Stimulated activated CD4-positive, alpha-beta T cell treated with anti-CD3 and anti-CD28 coated beads, TNF-alpha, amount 100 ng/mL, for 48 hours (primary cell): ENCODE data around the gene CNTFR.
"Not testable (repeated sequence)": the region's sequence is repeated elsewhere in the genome, so short reads cannot be mapped to it uniquely, and the experiment has no call there.

Experiments
- DNase-seq, 3 donors: peaks; one replicate each; pipeline ENCODE4 v3.0.0-alpha.2; 2020; ENCODE audit warnings: low read depth in 3 of 3

The CNTFR gene, protein sequence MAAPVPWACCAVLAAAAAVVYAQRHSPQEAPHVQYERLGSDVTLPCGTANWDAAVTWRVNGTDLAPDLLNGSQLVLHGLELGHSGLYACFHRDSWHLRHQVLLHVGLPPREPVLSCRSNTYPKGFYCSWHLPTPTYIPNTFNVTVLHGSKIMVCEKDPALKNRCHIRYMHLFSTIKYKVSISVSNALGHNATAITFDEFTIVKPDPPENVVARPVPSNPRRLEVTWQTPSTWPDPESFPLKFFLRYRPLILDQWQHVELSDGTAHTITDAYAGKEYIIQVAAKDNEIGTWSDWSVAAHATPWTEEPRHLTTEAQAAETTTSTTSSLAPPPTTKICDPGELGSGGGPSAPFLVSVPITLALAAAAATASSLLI

DNA sequence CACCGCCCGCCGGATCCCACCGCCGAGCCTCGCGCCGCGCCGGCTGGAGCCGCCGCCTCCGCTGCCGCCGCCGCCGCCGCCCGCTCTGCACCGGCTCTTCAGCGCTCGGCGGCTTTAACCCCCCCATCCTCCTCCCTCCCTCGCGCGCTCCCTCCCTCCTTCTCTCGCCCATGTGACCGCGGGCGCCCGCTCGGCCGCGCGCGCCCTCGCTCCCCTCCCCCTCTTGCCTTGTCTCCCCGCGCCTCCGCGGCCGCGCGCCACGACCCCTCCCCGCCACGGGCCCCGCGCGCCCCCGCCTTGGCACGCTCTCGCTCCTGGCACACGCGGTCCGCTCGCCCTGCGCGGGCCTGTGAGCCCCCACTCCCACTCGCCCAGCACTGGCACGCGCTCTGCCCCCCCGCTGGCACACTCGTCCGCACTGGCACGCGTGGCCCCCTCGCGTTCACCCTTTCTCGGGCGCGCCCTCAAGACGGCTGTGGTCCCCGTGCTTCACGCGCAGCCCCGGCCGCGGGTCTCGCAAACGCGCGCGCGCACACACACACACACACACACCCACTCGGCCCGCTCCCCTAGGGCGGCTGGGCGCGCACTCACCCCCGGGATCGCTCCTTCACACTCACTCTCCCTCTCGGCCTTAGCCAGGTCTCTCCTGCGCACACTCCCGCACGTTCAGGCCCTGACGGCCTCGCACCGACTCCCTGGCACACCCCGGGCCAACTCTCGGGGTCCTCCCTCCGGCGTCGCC, at the start of gene CNTFR:
Gene CNTFR (minus strand): TSS at position 89 of the 745 bp plus-strand sequence. CDS start 20,743 bp downstream, outside the sequence.
- DNase-seq = peak in 1 of 3 donors; percentile 17

DNA sequence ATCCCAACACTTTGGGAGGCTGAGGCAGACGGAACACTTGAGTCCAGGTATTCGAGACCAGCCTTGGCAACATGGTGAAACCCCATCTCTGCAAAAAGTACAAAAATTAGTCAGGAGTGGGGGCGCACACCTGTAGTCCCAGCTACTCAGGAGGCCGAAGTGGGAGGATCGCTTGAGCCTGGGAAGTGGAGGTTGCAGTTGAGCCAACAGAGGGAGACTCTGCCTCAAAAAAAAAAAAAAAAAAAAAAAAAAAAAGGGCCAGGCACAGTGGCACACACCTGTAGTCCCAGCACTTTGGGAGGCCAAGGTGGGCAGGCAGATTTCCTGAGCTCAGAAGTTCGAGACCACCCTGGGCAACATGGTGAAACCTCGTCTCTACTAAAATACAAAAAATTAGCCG, 49.8 kb upstream of the CNTFR start:
- DNase-seq = not testable (repeated sequence)

DNA sequence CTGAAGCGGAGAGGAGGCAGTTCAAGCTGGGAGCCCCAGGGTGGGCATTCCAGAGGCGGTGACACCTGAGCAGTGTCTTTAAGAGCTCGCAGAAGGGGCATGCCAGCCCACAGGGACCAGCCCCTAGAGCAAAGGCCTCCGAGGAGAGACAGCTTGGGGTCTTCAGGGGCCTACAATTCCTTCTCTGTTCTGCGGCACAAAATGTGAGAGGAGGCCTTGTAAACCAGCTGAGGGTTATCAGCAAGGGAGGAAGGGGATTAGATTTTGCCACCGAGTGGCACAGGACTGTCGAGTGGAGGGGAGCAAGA, 48.6 kb upstream of the CNTFR start:
- DNase-seq = no peak

DNA sequence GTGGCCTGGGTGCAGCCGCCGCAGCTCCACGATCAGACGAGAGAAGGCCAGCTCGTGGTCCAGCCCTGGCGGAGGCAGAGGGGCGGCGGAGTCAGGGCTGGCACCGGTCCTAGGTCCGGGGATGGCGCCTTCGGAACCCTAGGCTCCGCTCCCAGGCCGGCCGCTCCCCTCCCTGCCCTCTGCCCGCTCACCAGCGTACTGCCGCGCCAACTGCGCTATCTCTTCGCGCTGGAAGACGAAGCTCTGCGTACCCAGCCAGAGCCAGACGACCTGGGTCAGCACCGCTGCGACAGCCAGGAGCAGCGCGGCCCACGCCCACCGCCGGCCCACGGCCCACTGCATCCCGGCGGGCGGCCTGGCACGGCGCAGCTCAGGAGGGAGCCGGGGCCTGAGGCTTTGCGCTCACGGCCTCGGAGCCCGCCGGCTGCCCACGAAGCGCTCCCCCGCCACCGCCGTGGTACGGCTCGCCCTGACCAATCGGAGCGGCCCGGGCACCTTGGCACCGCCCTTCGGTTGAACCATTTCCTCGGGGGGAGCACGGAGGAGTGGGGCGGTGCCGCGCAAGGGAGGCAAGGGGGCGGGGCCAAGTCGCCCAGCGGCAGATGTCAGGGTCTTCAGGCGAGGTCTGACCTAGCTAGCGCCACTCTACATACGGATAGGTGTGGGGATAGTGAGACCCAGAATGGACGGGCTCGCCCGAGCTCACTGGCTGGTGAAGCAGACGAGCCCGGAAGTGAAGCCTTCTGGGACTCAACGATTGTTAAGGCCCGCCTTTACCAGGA, 48.0 kb upstream of the CNTFR start, which contains the start of gene SIGMAR1:
Gene SIGMAR1 (minus strand): TSS at position 432 of the 782 bp plus-strand sequence. CDS start 90 bp downstream, at position 342.
- DNase-seq = peak; percentile 87 to 89 (median 88)

DNA sequence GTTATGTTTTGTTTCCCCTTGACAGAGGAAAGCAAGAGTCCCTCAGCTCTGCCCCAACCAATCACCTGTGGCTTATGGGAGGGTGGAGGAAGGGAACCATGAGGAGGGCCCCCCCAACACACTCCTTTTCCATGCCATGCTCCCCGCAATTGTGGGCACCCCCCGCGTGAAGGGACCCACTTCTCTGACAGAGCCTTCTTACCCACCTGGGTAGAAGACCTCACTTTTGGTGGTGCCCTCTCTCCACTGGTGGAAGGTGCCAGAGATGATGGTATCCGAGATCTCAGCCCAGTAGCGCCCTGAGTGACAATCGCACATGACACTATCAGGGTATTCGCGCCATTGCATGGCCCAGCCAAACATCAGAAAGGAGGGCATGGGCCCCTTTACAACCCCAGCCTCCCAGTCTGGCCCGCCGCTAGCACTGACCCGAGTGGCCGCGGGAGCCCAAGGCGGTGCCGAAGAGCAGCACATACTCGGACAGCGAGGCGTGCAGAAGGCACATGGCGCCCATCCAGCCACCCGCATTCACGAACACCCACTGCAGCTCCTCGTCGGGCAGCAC, 47.3 kb upstream of the CNTFR start:
- DNase-seq = no peak

DNA sequence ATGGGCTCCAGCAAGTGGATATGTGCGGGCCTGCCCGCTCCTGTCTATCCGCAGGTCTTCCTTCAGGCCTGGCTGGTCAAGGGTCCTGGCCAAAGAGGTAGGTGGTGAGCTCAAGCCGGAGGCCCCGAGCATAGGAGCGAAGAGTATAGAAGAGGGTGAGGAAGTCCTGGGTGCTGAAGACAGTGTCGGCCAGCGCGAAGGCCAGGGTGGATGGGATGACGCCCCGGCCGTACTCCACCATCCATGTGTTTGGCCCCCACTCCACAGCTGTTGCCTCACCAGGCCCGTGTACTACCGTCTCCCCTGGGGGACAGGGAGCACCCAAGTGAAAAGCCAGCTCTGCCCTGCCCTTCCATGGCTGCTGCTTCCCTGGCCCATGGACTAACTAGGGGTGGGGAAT, 46.0 kb upstream of the CNTFR start:
- DNase-seq = no peak

DNA sequence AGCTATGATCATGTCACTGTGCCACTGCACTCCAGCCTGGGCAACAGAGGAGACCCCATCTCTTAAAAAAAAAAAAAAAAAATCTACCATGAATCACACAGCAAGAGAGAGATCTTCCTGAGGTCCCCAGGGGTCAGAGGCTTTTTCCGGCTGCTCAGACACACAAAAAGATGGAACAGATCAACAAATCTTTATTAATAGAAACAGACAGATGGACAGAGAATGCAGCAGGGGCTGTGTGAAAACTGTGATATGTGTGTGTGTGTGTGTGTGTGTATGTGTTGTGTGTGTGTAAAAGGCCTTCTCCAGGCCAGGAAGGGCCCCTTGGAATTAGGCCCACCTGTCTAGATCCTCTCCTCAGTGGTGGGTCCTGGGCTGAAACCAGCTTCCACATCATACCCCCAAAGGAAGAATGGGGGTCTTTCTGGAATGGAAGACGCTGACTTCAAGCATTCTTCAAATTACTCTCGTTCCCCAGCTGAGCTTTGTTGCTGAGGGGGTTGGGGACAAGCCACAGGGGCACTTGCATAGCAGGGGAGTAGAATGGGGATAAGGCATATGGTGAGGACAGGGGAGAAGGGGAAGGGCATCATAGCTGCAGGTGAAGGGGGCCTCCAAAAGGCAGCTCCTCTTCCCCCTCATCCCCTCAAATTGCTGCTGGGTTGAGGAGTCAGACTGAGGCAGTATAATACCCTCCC, 45.2 kb upstream of the CNTFR start:
- DNase-seq = no peak

DNA sequence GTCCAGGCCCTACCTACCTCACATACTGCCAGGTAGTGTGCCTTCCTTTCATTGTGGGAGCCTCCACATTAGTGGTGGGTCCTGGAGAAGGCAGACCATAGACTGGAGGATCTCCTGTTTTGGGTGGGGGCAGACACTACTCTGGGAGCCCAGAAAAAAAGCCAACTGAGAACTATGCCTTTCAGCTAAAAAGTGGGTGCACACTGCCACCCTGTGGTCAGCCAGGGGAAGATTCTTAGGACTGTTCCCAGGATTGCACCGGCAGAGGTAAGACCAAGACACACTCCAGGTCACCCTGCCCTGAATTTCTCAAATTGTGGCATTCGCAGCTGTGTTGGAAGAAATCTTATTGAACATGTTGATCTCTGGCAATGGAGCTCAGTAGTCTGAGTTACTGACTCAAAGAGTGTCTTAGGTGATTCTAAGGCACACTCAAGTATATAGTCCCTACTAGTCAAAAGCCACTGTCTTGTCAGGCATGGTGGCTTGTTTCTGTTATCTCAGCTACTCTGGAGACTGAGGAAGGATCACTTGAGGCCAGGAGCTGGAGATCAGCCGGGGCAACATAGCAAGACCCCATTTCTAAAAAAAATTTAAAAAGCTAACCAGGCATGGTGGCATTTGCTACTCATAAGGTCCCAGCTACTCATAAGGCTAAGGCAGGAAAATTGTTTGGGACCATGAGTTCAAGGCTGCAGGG, 44.5 kb upstream of the CNTFR start:
- peak; percentile 38 to 60 (median 57) for DNase-seq

DNA sequence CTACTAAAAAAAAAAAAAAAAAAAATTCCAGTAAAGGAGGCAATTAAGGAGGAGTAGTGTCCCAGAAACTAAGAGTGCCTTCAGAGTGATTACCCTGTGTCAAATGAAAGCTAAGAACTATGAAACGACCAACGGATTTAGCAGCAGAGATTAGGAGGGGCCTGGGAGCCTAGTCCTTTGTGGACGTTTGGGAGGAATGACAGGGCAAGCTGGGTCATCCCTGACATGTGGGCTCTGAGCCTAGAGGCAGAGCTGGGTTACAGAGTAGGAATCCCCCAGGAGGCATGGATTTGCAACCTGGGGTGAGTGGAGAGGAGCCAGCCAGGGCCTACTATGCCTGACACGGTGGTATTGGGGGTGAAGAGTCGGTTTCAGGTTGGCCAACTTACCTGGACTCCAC, 43.6 kb upstream of the CNTFR start:
- no peak for DNase-seq

DNA sequence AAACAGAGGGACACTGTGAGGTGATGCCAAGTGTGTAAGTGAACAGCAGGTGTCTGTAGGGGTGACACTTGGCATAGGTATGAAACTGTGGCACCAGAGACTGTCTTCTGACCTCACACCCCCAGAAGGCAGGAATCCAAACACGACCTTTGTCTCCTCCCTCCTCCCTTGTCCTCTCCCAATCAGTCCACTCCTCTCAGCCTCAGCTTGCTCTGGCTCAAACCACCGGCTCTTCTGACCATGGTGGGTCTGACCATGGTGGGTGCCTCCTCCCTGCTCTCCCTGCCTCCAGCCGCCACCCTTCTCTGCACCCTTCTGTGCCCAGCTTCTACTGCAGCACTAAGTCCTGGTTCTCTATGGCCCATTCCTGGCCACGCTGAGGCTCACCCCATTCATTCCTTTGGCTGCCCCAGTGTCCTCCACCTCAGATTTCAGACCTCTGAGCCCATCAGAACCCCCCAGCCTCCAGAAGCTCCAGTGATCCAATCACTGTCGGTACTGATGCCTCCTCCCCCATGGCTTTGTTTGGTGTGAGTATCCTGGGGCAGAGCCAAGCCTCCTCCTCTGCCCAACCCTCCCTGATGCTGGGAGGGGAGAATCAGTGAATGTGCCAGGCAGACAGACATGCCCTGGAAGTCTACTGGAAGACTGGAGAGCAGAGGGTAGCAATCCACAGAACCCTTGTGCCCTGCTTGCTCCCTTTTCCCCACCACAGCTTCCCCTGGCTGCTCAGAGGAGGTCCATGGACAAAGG, 41.1 kb upstream of the CNTFR start:
- no peak for DNase-seq

DNA sequence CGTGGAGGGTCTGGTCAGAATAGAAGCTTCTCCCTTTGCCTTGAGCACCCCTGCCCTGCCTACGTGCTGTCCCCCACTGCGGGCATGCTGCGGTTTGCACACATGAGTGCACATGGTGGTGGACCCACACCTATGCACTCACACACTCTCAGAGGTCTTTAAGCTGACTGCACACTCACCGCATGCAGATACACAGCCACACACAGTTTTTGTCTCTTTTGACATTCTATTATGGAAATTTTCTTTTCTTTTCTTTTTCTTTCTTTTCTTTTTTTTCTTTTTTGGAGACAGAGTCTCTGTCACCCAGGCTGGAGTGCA, 39.9 kb upstream of the CNTFR start:
- DNase-seq = no peak

DNA sequence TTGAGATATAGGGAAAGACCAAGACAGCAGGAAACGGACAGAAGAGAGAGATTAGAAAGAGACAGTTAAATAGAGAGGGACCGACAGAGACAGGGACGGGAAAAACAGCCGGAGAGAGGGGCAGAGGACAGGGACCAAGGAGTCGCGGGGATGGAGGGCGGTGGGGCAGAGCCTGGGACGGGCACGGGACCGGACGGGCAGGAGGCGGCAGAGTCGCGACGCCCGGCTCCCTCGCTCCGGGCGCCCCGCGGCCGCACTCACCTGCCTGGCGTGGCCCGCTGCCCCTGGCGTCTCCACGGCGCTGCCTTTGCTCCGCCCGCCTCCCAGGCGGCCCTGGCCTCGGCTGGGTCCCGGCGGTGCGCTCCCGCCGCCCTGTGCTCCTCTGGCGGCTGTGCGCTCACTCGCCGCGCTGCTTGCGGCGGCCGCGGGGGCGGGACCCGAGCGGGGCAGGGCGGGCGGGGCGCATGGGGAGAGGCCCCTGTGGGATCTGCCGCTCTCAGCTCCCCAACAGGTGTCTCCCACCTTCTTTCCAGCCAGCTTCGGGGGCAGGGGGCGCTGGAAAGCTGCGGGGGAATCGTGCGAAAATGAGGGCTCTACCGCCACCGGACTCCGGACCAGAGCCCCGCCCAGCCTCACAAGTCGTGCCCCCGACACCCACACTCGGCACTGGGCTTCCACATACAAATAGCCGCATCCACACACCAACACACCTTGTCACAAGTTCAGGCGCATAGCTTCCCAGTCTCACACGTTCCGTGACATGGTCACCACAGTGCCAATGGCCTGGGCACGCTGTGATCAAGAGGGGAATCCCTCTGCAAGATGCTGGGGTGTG, 39.3 kb upstream of the CNTFR start, which contains the start of gene ARID3C:
Gene ARID3C (minus strand): TSS at position 411 of the 835 bp plus-strand sequence. CDS start 1,052 bp downstream, outside the sequence.
- no peak for DNase-seq

DNA sequence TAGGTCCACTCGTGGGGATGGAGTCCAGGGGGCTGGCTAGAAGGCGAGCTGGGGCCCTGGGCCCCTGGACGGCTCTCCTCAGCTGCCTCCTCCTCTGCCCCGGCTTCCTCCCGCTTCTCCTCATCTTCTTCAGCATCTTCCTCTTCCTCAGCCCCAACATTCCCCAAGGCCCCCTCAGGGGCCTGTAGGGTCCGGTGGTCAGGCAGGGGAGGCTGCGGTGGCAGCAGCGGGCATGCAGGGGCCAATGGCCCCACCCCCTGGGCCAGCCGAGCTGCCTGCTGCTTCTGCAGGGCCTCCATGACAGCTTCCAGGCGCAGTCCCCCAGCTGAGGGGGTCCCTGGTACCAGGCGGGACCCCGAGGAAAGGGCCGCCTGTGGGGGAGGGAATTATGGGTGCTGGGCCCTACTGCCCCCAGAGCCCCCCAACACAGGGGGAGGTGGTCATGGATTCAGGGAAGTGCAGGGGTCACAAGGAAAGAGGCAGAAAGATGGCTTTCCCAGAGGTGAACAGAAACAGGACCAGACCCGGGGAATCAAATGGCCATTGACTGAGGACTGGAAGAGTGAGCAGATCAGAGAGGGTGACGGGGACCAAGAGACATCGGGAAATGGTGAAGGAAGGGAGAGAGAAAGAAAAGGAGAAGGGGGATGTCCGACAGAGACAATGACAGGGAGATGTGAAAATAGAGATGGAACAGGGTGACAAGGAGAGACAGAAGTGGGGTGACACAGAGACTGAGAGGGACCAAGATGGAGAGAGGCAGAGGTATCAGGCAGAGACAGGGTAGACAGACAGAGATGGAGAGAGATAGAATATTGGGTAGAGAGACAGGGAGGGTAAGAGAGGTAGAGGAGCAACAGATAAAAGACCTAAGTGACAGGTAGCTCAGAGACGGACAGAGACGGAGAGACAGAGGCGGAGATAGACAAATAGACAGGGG, 38.5 kb upstream of the CNTFR start:
- DNase-seq = no peak

DNA sequence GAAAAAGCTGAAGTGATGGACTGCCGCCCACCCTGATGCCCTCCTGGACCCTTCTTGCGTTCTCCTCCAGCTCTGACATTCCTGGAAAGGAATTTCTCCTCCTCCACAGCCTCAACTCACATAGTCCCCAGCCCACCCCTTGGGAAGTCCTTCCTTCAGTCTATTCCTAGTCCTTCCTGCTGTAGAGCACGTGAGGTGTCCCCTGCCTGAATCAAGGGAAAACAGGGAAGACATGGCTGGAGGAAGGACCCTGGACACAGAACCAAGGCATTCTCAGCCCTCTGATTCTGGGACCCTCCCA, 35.6 kb upstream of the CNTFR start:
- no peak for DNase-seq

DNA sequence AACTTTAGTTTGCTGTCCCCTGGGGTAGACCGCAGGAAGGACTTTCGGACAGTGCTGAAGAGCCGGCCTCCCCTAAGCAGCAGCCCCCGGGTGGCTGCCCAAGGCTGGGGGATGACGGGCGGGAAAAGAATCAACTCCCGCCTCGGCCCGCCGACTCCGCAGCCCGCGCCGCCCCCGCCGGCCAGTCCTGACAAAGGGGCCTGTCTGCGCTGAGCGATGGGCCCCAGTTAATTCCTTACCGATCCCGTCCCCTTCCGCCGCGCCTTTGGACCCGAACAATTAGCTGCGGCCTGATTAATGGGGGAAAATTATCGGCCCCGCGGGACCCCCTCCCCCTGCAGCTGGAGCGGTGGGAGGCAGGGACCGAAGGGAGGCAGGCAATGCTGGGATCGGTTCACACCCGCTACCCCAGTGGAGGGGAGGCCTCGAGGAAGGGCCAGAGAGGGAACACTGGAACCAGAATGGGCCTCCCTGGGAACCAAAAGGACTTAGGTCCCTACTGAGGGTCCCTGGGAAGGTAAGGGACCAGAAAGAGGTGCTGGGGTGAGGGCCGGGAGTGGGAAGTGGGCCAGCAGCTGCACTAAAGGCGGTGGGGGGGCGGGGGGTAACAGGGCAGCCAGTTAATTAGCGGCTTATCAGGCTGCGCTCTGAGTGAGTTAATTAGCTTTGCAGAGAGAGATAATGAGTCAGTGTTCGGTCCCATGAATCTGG, 35.1 kb upstream of the CNTFR start:
- no peak for DNase-seq

DNA sequence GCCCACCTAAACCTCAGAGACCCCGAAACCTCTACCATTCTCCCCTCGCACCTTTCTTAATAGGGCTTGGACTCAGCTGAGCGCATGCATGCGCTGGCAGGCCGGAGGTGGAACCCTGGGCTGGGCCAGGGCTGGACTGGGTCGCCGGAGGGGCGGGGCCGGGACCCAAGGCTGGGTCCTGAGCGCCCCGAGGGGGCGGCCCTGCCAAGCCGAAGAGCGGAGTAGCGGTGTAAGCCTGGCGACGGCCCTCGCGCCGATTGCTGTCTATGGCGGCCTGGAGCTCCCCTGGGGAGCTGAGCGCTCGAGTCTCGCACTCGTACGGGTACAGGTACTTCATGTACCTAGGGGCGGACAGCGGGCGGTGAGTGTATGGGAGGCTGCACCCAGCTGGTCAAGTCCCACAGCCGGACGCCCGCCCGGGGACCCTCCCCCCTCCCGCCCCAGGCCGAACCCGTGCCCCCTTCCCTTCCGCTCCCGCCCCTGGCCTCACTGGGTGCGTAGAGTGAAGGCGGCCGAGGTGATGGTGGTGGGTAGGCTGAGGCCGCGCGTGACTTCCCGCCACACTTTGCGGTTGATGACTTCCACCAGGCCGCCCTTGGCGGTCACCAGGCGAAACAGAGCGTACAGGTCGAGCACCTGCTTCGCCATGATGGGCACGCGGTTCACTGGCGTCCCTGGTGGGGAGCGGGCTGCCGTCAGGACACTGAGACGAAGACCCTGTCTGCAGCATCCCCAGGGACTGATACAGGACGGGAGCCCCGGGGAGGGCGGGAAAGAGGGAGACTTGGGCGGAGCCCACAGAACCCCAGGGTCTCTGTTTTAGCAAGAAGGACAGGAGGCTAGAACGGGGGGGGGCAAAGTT, 34.1 kb upstream of the CNTFR start:
- no peak for DNase-seq
